Parathyroid adenoma (tissue), 2 donors: Measurements from ENCODE around the gene MIR17HG.

ENCODE experiments used
- H2AFZ ChIP-seq: fragments of 300-600 bp; sonication (generic); one replicate; pipeline ENCODE4 v1.7.0; 2017; ENCODE audit warnings: antibody characterized with exemption, mild to moderate bottlenecking
- H3K27ac ChIP-seq: fragments of 300-600 bp; sonication (generic); one replicate; pipeline ENCODE4 v1.7.0; 2017
- H3K27me3 ChIP-seq: fragments of 300-600 bp; sonication (generic); one replicate; pipeline ENCODE4 v1.7.0; 2017; ENCODE audit warnings: low read length; ENCODE audit not compliant: control insufficient read depth, insufficient read depth
- H3K36me3 ChIP-seq: fragments of 300-600 bp; sonication (generic); one replicate; pipeline ENCODE4 v1.7.0; 2017; ENCODE audit warnings: low read length; ENCODE audit not compliant: control insufficient read depth, insufficient read depth
- H3K4me1 ChIP-seq: fragments of 300-600 bp; sonication (generic); one replicate; pipeline ENCODE4 v1.7.0; 2017; ENCODE audit warnings: control low read depth
- H3K4me2 ChIP-seq: fragments of 300-600 bp; sonication (generic); one replicate; pipeline ENCODE4 v1.7.0; 2017; ENCODE audit warnings: low read length
- H3K4me3 ChIP-seq: fragments of 300-600 bp; sonication (generic); one replicate; pipeline ENCODE4 v1.7.0; 2017; ENCODE audit warnings: low read depth, low read length
- H3K79me2 ChIP-seq: fragments of 300-600 bp; sonication (generic); one replicate; pipeline ENCODE4 v1.7.0; 2017; ENCODE audit warnings: control low read depth
- H3K9ac ChIP-seq: fragments of 300-600 bp; sonication (generic); one replicate; pipeline ENCODE4 v1.7.0; 2017; ENCODE audit warnings: mild to moderate bottlenecking
- H3K9me3 ChIP-seq: fragments of 300-600 bp; sonication (generic); one replicate; pipeline ENCODE4 v1.7.0; 2017; ENCODE audit warnings: low read length; ENCODE audit not compliant: control insufficient read depth
- TF ChIP-seq, protein P1 (sequence below): fragments of 300-600 bp; sonication (generic); IDR thresholded peaks from one replicate; pipeline ENCODE4 v1.7.0; 2017; ENCODE audit warnings: antibody characterized with exemption, mild to moderate bottlenecking
- donor health status: primary hyperparathyroidism.

MIR17HG gene

DNA sequence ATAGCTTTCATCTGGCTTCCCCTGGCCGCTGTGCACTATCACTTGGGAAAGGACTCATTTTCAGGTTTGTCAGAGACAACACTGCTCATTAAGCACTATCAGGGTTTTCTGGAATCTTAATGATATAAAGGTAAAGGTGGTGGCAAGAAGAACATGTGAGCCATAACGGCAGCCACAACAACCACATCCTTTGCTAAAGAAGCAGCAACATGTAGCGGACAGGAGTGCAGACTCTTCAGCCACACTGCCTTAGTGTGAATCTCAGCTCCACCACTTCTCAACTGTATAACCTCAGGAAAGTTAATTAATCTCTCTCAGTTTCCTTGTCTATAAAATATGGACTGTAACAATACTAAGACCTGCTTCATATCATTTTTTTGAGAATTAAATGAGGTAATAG is 24.1 kb upstream of the MIR17HG start:
- TF ChIP-seq, protein P1, sequence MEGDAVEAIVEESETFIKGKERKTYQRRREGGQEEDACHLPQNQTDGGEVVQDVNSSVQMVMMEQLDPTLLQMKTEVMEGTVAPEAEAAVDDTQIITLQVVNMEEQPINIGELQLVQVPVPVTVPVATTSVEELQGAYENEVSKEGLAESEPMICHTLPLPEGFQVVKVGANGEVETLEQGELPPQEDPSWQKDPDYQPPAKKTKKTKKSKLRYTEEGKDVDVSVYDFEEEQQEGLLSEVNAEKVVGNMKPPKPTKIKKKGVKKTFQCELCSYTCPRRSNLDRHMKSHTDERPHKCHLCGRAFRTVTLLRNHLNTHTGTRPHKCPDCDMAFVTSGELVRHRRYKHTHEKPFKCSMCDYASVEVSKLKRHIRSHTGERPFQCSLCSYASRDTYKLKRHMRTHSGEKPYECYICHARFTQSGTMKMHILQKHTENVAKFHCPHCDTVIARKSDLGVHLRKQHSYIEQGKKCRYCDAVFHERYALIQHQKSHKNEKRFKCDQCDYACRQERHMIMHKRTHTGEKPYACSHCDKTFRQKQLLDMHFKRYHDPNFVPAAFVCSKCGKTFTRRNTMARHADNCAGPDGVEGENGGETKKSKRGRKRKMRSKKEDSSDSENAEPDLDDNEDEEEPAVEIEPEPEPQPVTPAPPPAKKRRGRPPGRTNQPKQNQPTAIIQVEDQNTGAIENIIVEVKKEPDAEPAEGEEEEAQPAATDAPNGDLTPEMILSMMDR: no peak
- H3K4me2 ChIP-seq: no peak overlapping the region

DNA sequence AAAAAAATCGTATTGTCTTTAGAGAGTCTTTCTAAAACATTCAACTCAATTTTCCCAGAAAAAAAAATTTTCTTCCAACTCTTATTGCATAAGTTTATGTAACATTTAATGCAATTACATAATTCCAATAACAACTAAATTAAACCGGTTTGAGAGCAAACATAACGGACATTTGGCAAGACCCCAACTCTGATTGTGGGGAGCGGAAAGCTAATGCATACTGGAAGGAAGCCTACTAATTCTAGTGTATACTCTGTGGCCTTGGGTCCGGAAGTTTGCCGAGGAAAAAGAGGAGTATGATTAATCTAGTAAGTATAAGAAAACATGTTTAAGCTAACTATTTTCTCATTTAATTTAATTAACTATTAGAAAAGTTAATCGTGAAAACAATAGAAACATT is 21.3 kb upstream of the MIR17HG start:
- Histone ChIP-seq H3K4me3 (no peak overlapping the region), H3K27me3 (no peaks in the 10 kb centered on the region), H3K36me3 (no peaks in the 10 kb centered on the region), H3K9ac (no peak overlapping the region), H3K79me2 (no peaks in the 10 kb centered on the region), H2AFZ (no peak overlapping the region), H3K9me3 (no peaks in the 10 kb centered on the region), H3K4me1 (no peaks in the 10 kb centered on the region), H3K4me2 (no peak overlapping the region), H3K27ac (no peak overlapping the region)
- TF ChIP-seq, protein P1: no peak

More for the DNA sequence above, 24.1 kb upstream of the MIR17HG start:
- no peaks in the 10 kb centered on the region for H3K4me1 ChIP-seq
- H3K27ac ChIP-seq: no peak overlapping the region
- no peak overlapping the region for H3K4me3 ChIP-seq
- H2AFZ ChIP-seq: no peak overlapping the region
- no peaks in the 10 kb centered on the region for H3K79me2 ChIP-seq
- no peaks in the 10 kb centered on the region for H3K36me3 ChIP-seq
- H3K9ac ChIP-seq: no peak overlapping the region
- H3K9me3 ChIP-seq: no peaks in the 10 kb centered on the region
- no peaks in the 10 kb centered on the region for H3K27me3 ChIP-seq

DNA sequence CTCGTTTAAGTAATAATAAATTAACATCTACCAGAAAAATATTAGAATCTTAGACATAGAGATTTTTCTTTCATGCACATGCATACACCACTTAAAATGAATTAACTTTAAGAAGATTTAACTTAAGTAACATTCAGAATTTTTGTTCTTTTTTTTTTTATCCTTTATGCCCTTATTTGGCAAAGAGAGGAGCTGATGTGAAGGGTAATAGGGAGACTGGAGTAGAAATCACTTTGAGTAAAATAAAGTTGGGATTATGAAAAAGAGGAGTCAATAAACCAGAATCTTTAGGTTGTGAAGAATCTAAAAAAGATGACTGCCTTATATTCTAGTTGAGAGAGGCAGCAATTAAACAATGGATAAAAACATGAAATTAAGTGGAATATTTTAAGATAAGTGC is 18.8 kb upstream of the MIR17HG start:
- no peak overlapping the region for H3K9ac ChIP-seq
- no peaks in the 10 kb centered on the region for H3K27me3 ChIP-seq
- no peak overlapping the region for H3K4me3 ChIP-seq
- H3K79me2 ChIP-seq: no peaks in the 10 kb centered on the region
- no peaks in the 10 kb centered on the region for H3K36me3 ChIP-seq
- H3K27ac ChIP-seq: no peak overlapping the region
- H3K9me3 ChIP-seq: no peaks in the 10 kb centered on the region
- no peak overlapping the region for H2AFZ ChIP-seq
- H3K4me2 ChIP-seq: no peak overlapping the region
- TF ChIP-seq, protein P1: no peak
- no peaks in the 10 kb centered on the region for H3K4me1 ChIP-seq

DNA sequence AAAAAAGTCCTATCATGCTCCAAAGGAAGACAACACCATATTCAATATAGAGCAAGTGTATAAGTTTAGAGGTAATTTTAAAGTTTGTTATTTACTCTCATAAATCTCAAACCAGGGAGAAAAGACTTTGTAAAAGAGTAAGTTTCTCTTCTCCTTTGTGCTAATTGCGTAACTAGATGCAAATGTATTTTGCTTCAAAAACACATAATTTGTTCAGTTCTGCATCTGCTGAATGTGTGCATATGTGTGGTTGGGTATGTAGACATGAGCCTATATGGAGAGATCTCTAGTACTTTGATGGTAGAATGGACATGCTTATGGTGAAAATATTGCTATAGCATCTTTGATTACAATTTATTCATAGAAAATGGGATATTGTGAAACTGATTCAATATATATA is 17.8 kb upstream of the MIR17HG start:
- Histone ChIP-seq H3K27ac (no peak overlapping the region), H3K4me2 (no peak overlapping the region), H3K79me2 (no peaks in the 10 kb centered on the region), H3K9ac (no peak overlapping the region), H3K4me1 (no peaks in the 10 kb centered on the region), H3K36me3 (no peaks in the 10 kb centered on the region), H3K9me3 (no peaks in the 10 kb centered on the region), H3K4me3 (no peak overlapping the region), H3K27me3 (no peaks in the 10 kb centered on the region), H2AFZ (no peak overlapping the region)
- TF ChIP-seq, protein P1: no peak

DNA sequence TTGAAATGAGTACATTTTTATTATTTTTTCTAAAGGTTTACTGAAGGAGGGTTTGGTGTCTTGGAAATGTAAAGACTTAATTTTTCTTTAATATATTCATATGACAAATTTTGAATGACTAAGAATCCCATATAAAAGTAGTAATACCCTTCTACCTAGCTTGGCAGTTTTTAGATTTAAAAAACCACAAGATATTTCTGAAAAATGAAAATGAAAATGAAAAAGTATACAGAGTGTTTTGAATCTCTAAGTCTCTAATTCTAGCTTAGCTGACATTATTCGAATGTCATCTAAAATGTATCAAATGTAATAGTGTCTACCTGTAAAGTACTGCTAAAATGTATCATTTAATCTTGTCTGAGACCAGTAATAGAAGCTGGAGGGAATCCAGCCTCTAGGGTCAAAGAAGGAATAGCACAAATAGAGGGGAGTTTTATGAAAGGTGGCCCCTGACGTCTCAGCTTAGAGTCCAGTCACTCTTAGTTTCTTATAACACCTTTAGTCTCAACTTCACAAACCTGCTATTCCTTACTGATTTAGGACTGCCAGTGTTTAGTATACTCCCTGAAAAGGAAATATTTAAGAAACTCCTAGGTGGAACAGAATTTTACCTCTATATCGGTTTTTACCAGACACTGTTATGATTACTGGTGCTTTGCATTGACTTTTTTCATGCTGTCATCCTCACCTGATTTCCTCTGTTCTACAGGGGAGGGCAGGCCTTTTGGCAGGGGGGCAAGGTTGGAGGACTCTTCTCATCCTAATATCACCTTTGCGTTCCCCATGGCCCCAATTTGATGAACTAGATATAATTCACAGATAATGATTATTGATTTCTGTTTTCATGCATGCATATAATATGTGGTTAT is 16.2 kb upstream of the MIR17HG start:
- TF ChIP-seq, protein P1: no peak
- no peak overlapping the region for H2AFZ ChIP-seq
- no peak overlapping the region for H3K9ac ChIP-seq
- no peaks in the 10 kb centered on the region for H3K27me3 ChIP-seq
- H3K4me3 ChIP-seq: no peak overlapping the region
- H3K9me3 ChIP-seq: no peaks in the 10 kb centered on the region
- H3K79me2 ChIP-seq: no peaks in the 10 kb centered on the region
- H3K36me3 ChIP-seq: no peaks in the 10 kb centered on the region
- H3K4me2 ChIP-seq: no peak overlapping the region
- H3K4me1 ChIP-seq: no peaks in the 10 kb centered on the region
- H3K27ac ChIP-seq: no peak overlapping the region
